Measurements from ENCODE around the gene EMID1. TPM values are rescaled to one million over a fixed set of nuclear protein-coding genes. Genes with fewer than 3 reads are reported as not detected.
A peak's percentile ranks its signal among the peaks of the same experiment; 100 is the strongest.

EMID1 gene
- total and polyA plus RNA-seq, 12 donors = 0.22 to 1.1 (median 0.41) TPM; not detected in 1

DNA sequence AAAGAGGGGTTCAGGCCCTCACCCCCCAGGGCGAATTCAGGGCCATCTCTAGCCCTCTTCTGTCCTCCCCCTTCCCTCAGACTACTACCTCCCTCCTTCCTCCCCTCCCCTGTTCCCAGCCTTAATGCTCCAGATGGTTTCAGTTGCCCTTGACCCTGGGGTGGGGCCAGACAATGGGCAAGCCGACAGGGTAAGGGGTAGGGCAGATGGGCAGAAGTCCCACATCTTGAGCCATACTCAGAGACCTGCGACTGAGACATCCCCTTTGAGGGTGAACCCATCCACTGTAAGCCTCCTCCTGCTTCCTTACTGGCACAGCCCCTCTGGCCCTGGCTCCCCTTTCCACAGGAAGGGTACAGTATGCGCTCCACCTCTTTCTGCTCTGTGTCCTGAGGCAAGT lies 60.2 kb downstream of the EMID1 start:
- ATAC-seq = no peak
- Histone ChIP-seq H3K27ac (peak overlapping the region in 3 of 10 donors; percentile 98 to 100 (median 99)), H3K4me3 (no peak overlapping the region), H3K27me3 (no peaks in the 10 kb centered on the region), H3K4me1 (peaks cover 7 to 39% (median 35%) of the 10 kb centered on the region in 9 donors), H3K36me3 (peaks cover 0 to 41% (median 6%) of the 10 kb centered on the region in 9 donors), H3K9me3 (no peaks in the 10 kb centered on the region)
- 67 to 74% methylated on average over 4 of the region's 4 CpGs for WGBS, 2 donors
- intact Hi-C loops (cut with DNase I) = loop anchor here in 2 of 10 donors (5.0 kb wide), 1 partner anchor 41 kb away; the partner anchor contains the start of gene GAS2L1 (in 2 of the 2)
- TF ChIP-seq CTCF (IDR thresholded peaks at IDR 0.05) = no peak
- no peak for DNase-seq

DNA sequence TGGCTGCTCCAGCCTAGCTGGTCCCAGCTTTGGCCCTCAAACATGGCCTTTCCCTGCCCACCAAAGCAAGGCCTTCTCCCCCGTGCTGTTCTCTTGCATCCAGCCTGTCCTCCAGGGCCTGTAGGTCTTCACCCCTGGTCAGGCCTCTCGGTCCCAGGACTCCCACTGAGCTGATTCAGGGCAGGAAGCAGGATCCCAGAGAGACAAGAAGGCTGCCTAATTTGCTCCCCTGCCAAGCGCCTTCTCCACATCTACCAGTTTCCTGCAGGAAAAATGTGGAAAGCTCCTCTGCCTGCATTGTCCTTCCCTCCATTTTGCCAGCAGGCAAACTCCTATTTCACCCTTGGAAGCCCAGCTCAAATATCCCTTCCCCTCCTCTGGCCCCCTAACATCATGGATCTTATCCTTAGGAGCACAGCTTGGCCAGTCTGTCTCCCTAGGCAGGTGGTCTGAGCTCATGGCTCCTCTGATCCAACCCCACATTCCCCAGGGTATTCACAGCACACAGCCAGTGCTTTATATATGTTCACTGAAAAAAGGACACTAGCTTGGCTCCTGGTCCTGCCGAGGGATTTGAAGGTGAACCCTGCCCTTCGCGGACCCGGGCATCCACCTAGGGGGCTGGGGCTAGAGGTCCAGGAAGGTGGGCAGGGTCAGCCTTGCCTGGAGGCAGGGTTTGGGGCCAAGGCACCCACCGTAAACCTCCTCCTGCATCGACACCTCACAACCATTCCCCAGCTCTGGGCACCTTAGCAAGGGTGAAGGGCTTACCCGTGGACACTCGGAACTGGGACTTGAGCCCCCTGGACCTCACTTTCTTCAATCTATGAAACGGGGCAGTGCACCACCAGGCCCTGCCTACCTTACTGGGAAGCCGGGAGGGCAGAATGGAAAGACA lies 61.1 kb downstream of the EMID1 start:
- intact Hi-C loops (cut with DNase I) = loop anchor here in 2 of 10 donors (5.0 kb wide), 1 partner anchor 40 kb away; the partner anchor contains the start of gene GAS2L1 (in 2 of the 2)
- DNase-seq = no peak

DNA sequence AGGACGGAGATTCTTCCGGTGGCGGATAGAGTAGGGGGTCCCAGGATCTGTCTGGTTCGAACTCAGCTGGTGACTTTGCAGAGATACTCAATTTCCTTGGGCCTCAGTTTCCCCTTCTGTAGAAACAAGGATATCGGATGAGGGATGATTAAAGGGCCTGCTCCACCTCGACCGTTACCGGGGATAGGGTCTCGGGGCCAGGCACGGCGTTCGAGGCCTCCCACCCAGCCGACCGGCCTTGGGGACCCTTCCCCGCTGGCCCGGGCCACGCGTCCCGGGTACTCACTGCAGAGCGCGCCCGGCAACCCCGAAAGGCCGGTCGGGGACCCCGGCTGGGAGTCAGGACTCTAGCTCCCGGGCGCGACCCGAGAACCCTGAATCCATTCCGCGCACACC lies 61.8 kb downstream of the EMID1 start:
- DNase-seq (no peak), ATAC-seq (no peak)
- WGBS, 2 donors = 0% methylated on average over 32 of the region's 32 CpGs
- peaks cover 13 to 54% (median 50%) of the 10 kb centered on the region in 9 donors for H3K4me1 ChIP-seq
- H3K9me3 ChIP-seq = no peaks in the 10 kb centered on the region
- no peak for TF ChIP-seq CTCF (IDR thresholded peaks at IDR 0.05)
- peak overlapping the region; percentile 98 to 100 (median 99) for H3K27ac ChIP-seq
- H3K27me3 ChIP-seq = no peaks in the 10 kb centered on the region
- intact Hi-C loops (cut with DNase I) = loop anchor here in 2 of 10 donors (5.0 kb wide), 1 partner anchor 40 kb away; the partner anchor contains the start of gene GAS2L1 (in 2 of the 2)
- H3K4me3 ChIP-seq = peak overlapping the region; percentile 71 to 98 (median 82)
- H3K36me3 ChIP-seq = peaks cover 0 to 56% (median 9%) of the 10 kb centered on the region in 9 donors

More for the DNA sequence above, 61.1 kb downstream of the EMID1 start:
- H3K4me3 ChIP-seq = peak overlapping the region; percentile 71 to 98 (median 82)
- H3K9me3 ChIP-seq = no peaks in the 10 kb centered on the region
- H3K4me1 ChIP-seq = peaks cover 13 to 48% (median 44%) of the 10 kb centered on the region in 9 donors
- H3K36me3 ChIP-seq = peaks cover 0 to 50% (median 6%) of the 10 kb centered on the region in 9 donors
- WGBS, 2 donors = 18 to 20% methylated on average over 13 of the region's 13 CpGs
- no peaks in the 10 kb centered on the region for H3K27me3 ChIP-seq
- H3K27ac ChIP-seq = peak overlapping the region in 9 of 10 donors; percentile 98 to 100 (median 99)
- peak in 1 of 8 donors; percentile 5 for ATAC-seq
- no peak for TF ChIP-seq CTCF (IDR thresholded peaks at IDR 0.05)

DNA sequence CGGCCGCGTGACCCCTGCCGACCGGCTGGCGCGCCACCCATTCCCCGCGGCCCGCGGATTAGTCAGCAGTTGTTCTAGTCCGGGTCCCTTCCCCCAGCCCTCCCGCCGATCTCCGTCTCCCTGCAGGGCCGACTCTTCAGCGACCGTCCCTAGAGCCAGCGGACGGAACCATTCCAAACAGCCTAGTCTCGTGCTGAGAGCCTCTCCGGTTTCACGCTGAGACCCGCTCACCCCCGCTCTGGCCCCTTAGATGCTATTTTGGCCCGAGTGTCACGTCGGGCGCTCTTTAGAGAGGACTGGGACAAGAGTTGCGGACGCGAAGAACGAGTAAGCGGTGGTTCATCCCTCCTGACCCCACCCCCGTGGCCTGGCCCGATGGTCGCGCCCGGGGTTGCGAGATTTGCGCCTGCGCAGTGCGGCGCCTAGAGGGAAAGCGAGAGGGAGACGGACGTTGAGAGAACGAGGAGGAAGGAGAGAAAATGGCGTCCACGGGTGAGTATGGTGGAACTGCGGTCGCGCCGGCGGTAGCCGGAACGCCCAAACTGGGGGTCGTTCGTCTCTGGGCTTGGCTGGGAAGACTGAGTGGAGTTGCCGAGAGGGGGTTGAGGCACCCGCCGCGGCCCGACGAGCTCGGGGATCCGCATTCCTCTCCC lies 62.3 kb downstream of the EMID1 start, which contains the start of the genes EWSR1 and RHBDD3:
Gene EWSR1 (plus strand): TSS at position 411 of the 653 bp plus-strand sequence. CDS start 69 bp downstream, at position 480.
Gene RHBDD3 (minus strand): TSS at position 124 of the 653 bp plus-strand sequence. CDS start 2,355 bp downstream, outside the sequence.
- Histone ChIP-seq H3K4me3 (peak within 1 kb of the TSS; percentile 71 to 98 (median 82)), H3K9me3 (no peaks in the 10 kb centered on the region), H3K4me1 (peaks cover 13 to 60% (median 56%) of the 10 kb centered on the region in 9 donors), H3K36me3 (peaks cover 0 to 61% (median 14%) of the 10 kb centered on the region in 9 donors), H3K27ac (peak within 1 kb of the TSS; percentile 98 to 100 (median 99)), H3K27me3 (no peaks in the 10 kb centered on the region)
- intact Hi-C loops (cut with DNase I) = loop anchor here in 3 of 10 donors (2.0 to 5.0 kb wide), 2 partner anchors 39 kb away; partner anchors contain the start of gene GAS2L1 (in 3 of the 3)
- DNase-seq = peak; percentile 96 to 97
- peak; percentile 92 to 97 (median 95) for ATAC-seq
- TF ChIP-seq CTCF (IDR thresholded peaks at IDR 0.05) = peak in 1 of 9 donors; percentile 10
- WGBS, 2 donors = 0 to 1% methylated on average over 67 of the region's 67 CpGs
